HepG2 (cell line): ENCODE data around the gene CTBP1. TPM values are rescaled to one million over a fixed set of nuclear protein-coding genes. Genes with fewer than 3 reads are reported as not detected.

Experiments
- EED ChIP-seq: sonication (generic); formaldehyde crosslinking; IDR thresholded peaks from 2 replicates; pipeline ENCODE4 v1.5.0; 2020; ENCODE audit warnings: mild to moderate bottlenecking, missing genetic modification reagents
- HDAC1 ChIP-seq: sonication (generic); formaldehyde crosslinking; IDR thresholded peaks from 2 replicates; pipeline ENCODE4 v1.5.1; 2020; ENCODE audit warnings: mild to moderate bottlenecking, missing genetic modification reagents
- HMGA1 ChIP-seq: sonication (generic); formaldehyde crosslinking; conservative IDR thresholded peaks from 2 replicates; pipeline ENCODE4 v1.4.0; 2020; ENCODE audit warnings: missing genetic modification reagents
- IKZF5 ChIP-seq: IDR thresholded peaks from 2 replicates; pipeline ENCODE4 v1.6.1; 2018; ENCODE audit warnings: missing genetic modification reagents, mild to moderate bottlenecking, missing compliant biosample characterization
- MTA1 ChIP-seq: sonication (generic); formaldehyde crosslinking; IDR thresholded peaks from 2 replicates; pipeline ENCODE4 v1.4.0; 2020; ENCODE audit warnings: missing genetic modification reagents, mild to moderate bottlenecking, borderline replicate concordance
- MTA3 ChIP-seq: sonication (generic); formaldehyde crosslinking; IDR thresholded peaks from 2 replicates; pipeline ENCODE4 v1.4.0; 2020; ENCODE audit warnings: missing genetic modification reagents
- NBN ChIP-seq: fragments of 450-650 bp; conservative IDR thresholded peaks from 2 replicates; pipeline ENCODE4 v1.6.1; 2017
- NFE2L2 ChIP-seq: fragments of 150-350 bp; IDR thresholded peaks from 2 replicates; pipeline ENCODE4 v1.6.1; 2014; ENCODE audit warnings: low read length
- NR1H2 ChIP-seq: sonication (generic); formaldehyde crosslinking; IDR thresholded peaks from 2 replicates; pipeline ENCODE4 v1.8.1; 2022; ENCODE audit warnings: low read depth, missing genetic modification reagents, borderline replicate concordance
- PHF8 ChIP-seq: sonication (generic); formaldehyde crosslinking; IDR thresholded peaks from 2 replicates; pipeline ENCODE4 v1.5.0; 2020; ENCODE audit warnings: missing genetic modification reagents
- RFX1 ChIP-seq: fragments of 450-650 bp; IDR thresholded peaks from 2 replicates; pipeline ENCODE4 v1.6.1; 2017
- SMARCE1 ChIP-seq: fragments of 450-650 bp; IDR thresholded peaks from 2 replicates; pipeline ENCODE4 v1.6.1; 2017; ENCODE audit warnings: borderline replicate concordance
- XBP1 ChIP-seq: sonication (generic); formaldehyde crosslinking; IDR thresholded peaks from 2 replicates; pipeline ENCODE4 v1.5.0; 2020; ENCODE audit warnings: missing genetic modification reagents
- ZBTB3 ChIP-seq: sonication (generic); formaldehyde crosslinking; IDR thresholded peaks from 2 replicates; pipeline ENCODE4 v1.4.0; 2020; ENCODE audit warnings: low read depth, mild to moderate bottlenecking, moderate library complexity, missing genetic modification reagents, borderline replicate concordance
- ZFP36L2 ChIP-seq: sonication (generic); formaldehyde crosslinking; IDR thresholded peaks from 2 replicates; pipeline ENCODE4 v1.4.0; 2020; ENCODE audit warnings: missing genetic modification reagents
- ZNF121 ChIP-seq: sonication (generic); formaldehyde crosslinking; IDR thresholded peaks from 2 replicates; pipeline ENCODE4 v1.5.0; 2020; ENCODE audit warnings: mild to moderate bottlenecking, missing genetic modification reagents
- ZNF124 ChIP-seq: sonication (generic); formaldehyde crosslinking; IDR thresholded peaks from 2 replicates; pipeline ENCODE4 v1.4.0; 2020; ENCODE audit warnings: missing genetic modification reagents
- ZNF180 ChIP-seq: sonication (generic); formaldehyde crosslinking; IDR thresholded peaks from 2 replicates; pipeline ENCODE4 v1.4.0; 2020; ENCODE audit warnings: low read depth, missing genetic modification reagents, borderline replicate concordance
- ZNF20 ChIP-seq: sonication (generic); formaldehyde crosslinking; IDR thresholded peaks from 2 replicates; pipeline ENCODE4 v1.4.0; 2020; ENCODE audit warnings: mild to moderate bottlenecking, moderate library complexity, missing genetic modification reagents
- ZNF256 ChIP-seq: sonication (generic); formaldehyde crosslinking; conservative IDR thresholded peaks from 2 replicates; pipeline ENCODE4 v1.4.0; 2020; ENCODE audit warnings: missing genetic modification reagents
- ZNF3 ChIP-seq: IDR thresholded peaks from 2 replicates; pipeline ENCODE4 v1.7.0; 2017; ENCODE audit warnings: inconsistent platforms
- ZNF468 ChIP-seq: sonication (generic); formaldehyde crosslinking; IDR thresholded peaks from 2 replicates; pipeline ENCODE4 v1.8.0; 2022; ENCODE audit warnings: mild to moderate bottlenecking, moderate library complexity, missing genetic modification reagents
- ZNF589 ChIP-seq: sonication (generic); formaldehyde crosslinking; conservative IDR thresholded peaks from 2 replicates; pipeline ENCODE4 v1.8.0; 2022; ENCODE audit warnings: mild to moderate bottlenecking, moderate library complexity, missing genetic modification reagents
- polyA plus RNA-seq, 8 experiments: library from polyadenylated mRNA; depleted of rRNA in 3 of 8; stranded (reverse) in 7 of 8; unstranded in 1 of 8; fragments of >200 nt; fragmentation: Illumina TruSeq in 4 of 8; extraction: Trizol in 4 of 8; gene quantifications; 2 replicates each; pipeline versions ENCODE4 v1.2.1 to v1.2.3, GENCODE V29; 2011 to 2016; ENCODE audit warnings: low read depth in 4 of 8, missing spikeins in 1 of 8, mixed read lengths in 1 of 8; ENCODE audit not compliant: insufficient read depth in 1 of 8
- total RNA-seq, 5 experiments: library from RNA; depleted of rRNA; stranded (reverse); fragments of >200 nt; fragmentation: Illumina TruSeq; extraction: Trizol; gene quantifications; 2 replicates each; pipeline ENCODE4 v1.2.3, GENCODE V29; 2016; ENCODE audit warnings: low read depth in 1 of 5
- TF ChIP-seq, protein P1 (sequence below): sonication (generic); formaldehyde crosslinking; conservative IDR thresholded peaks from 2 replicates; pipeline ENCODE4 v1.5.0; 2020; ENCODE audit warnings: missing genetic modification reagents
- TF ChIP-seq, protein P2 (sequence below): sonication (generic); formaldehyde crosslinking; IDR thresholded peaks from 2 replicates; pipeline ENCODE4 v1.5.0; 2020; ENCODE audit warnings: missing genetic modification reagents

The CTBP1 gene
- total and polyA plus RNA-seq, 2 of the 13 experiments (the other 11 are each of a cell fraction or from before 2014, with no cell fraction given), result 78.5 to 112 TPM

- TF ChIP-seq ZNF256, result no peak
- peak; percentile 41; the same call in 1 of the 2 replicates for TF ChIP-seq ZNF124 (CRISPR knock-in tag)
- no peak for TF ChIP-seq HMGA1 (CRISPR knock-in tag)
- TF ChIP-seq ZFP36L2 (CRISPR knock-in tag), result peak; percentile 85
- TF ChIP-seq HDAC1, result peak; percentile 89
- TF ChIP-seq ZNF3, result no peak
- peak; percentile 65; the same call in 1 of the 2 replicates for TF ChIP-seq ZNF20
- TF ChIP-seq NR1H2, result peak; percentile 53; the same call in 1 of the 2 replicates
- TF ChIP-seq MTA3, result 0 out of 2 replicates have a peak, but pooled peaks have one; percentile 5
- no peak for TF ChIP-seq SMARCE1
- TF ChIP-seq, protein P1, sequence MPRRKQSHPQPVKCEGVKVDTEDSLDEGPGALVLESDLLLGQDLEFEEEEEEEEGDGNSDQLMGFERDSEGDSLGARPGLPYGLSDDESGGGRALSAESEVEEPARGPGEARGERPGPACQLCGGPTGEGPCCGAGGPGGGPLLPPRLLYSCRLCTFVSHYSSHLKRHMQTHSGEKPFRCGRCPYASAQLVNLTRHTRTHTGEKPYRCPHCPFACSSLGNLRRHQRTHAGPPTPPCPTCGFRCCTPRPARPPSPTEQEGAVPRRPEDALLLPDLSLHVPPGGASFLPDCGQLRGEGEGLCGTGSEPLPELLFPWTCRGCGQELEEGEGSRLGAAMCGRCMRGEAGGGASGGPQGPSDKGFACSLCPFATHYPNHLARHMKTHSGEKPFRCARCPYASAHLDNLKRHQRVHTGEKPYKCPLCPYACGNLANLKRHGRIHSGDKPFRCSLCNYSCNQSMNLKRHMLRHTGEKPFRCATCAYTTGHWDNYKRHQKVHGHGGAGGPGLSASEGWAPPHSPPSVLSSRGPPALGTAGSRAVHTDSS (CRISPR knock-in tag), result no peak
- no peak for TF ChIP-seq ZNF180 (CRISPR knock-in tag)
- TF ChIP-seq PHF8, result peak; percentile 89
- TF ChIP-seq ZNF468 (CRISPR knock-in tag), result no peak
- TF ChIP-seq IKZF5, result peak; percentile 91
- TF ChIP-seq ZNF589 (CRISPR knock-in tag), result peak; percentile 88
- no peak for TF ChIP-seq RFX1
- no peak for TF ChIP-seq XBP1 (CRISPR knock-in tag)
- TF ChIP-seq EED (CRISPR knock-in tag), result no peak; the same call in 1 of the 2 replicates
- TF ChIP-seq ZNF121 (CRISPR knock-in tag), result no peak
- peak; percentile 88; the same call in 1 of the 2 replicates for TF ChIP-seq MTA1 (CRISPR knock-in tag)
- no peak for TF ChIP-seq NBN
- TF ChIP-seq, protein P2, sequence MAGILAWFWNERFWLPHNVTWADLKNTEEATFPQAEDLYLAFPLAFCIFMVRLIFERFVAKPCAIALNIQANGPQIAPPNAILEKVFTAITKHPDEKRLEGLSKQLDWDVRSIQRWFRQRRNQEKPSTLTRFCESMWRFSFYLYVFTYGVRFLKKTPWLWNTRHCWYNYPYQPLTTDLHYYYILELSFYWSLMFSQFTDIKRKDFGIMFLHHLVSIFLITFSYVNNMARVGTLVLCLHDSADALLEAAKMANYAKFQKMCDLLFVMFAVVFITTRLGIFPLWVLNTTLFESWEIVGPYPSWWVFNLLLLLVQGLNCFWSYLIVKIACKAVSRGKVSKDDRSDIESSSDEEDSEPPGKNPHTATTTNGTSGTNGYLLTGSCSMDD, result no peak
- peak; percentile 30; the same call in 1 of the 2 replicates for TF ChIP-seq ZBTB3 (CRISPR knock-in tag)
- no peak for TF ChIP-seq NFE2L2
Measured at GRCh38 chr4:1204828-1205585, 43.9 kb downstream of the CTBP1 start (continued).
